K562 (cell line): ENCODE measurements around the gene GPR15LG. TPM values are rescaled to one million over a fixed set of nuclear protein-coding genes. Genes with fewer than 3 reads are reported as not detected.
A peak's percentile ranks its signal among the peaks of the same experiment; 100 is the strongest.
"Not testable (repeated sequence)": the region's sequence is repeated elsewhere in the genome, so short reads cannot be mapped to it uniquely, and the experiment has no call there.

Experiments
- ATAC-seq: fragments of 200-7000 bp; cut with Tn5 transposase; 3 replicates; pipeline ENCODE4 v1.9.1; 2020; ENCODE audit warnings: moderate library complexity
- BruUV-seq: library from RNA; stranded (reverse); fragments of 400-500 nt; replicated peaks from 2 replicates; lab custom pipeline; 2021; lab: Mats Ljungman, UMichigan
- CTCF ChIA-PET: fragments of 300-600 bp; formaldehyde crosslinking; extraction: SDS; loops from one replicate; lab custom pipeline; 2021; ENCODE audit warnings: low intra/inter-chr PET ratio; lab: Yijun Ruan, JAX
- POLR2A ChIA-PET: fragments of 300-600, 350-650 bp; sonication (Branson Sonifier 250); formaldehyde crosslinking; extraction: SDS; loops from one replicate; lab custom pipeline; 2021; ENCODE audit warnings: antibody characterized with exemption, inconsistent platforms; lab: Yijun Ruan, JAX
- DNase-seq, 4 experiments: peaks; one replicate each; pipeline versions ENCODE4 v3.0.0 to v3.0.0-alpha.2; 2011 to 2018; ENCODE audit warnings: low spot score in 3 of 4, mixed read lengths in 3 of 4; ENCODE audit errors: extremely low read depth in 1 of 4
- FAIRE-seq: peaks from 2 replicates; lab custom pipeline; 2011; peaks lifted over from hg19 to GRCh38; lab: Jason Lieb, UNC
- H2AFZ ChIP-seq: 2 replicates; pipeline ENCODE4 v1.6.0; 2011; ENCODE audit warnings: low read depth, low read length, control low read depth, inconsistent platforms
- H3K27ac ChIP-seq: fragments of 200-600 bp; 3 replicates; pipeline ENCODE4 v1.8.0; 2011; ENCODE audit warnings: low read depth, mild to moderate bottlenecking, control low read depth, inconsistent platforms, low read length, moderate library complexity, mixed read lengths; ENCODE audit errors: extremely low read depth
- H3K27me3 ChIP-seq, 2 experiments: fragments of 300-600 bp in 1 of 2; 2 replicates in 1 of 2; 3 replicates in 1 of 2; pipeline versions ENCODE4 v1.6.0 to v1.8.0; 2011; ENCODE audit warnings: inconsistent platforms in 2 of 2, low read length in 2 of 2, mild to moderate bottlenecking in 1 of 2, mixed read lengths in 1 of 2, moderate library complexity in 1 of 2; ENCODE audit not compliant: control insufficient read depth in 2 of 2, insufficient read depth in 2 of 2
- H3K36me3 ChIP-seq: fragments of 300-600 bp; 3 replicates; pipeline ENCODE4 v1.8.0; 2011; ENCODE audit warnings: mild to moderate bottlenecking, low read length, inconsistent platforms; ENCODE audit not compliant: control insufficient read depth, insufficient read depth
- H3K4me1 ChIP-seq, 2 experiments: fragments of 200-600 bp in 1 of 2; replicated peaks in 1 of 2; 2 replicates in 1 of 2; 3 replicates in 1 of 2; pipeline versions ENCODE4 v1.5.1 to v1.8.0; 2011; ENCODE audit warnings: inconsistent platforms in 2 of 2, low read length in 2 of 2, mild to moderate bottlenecking in 1 of 2, mixed read lengths in 1 of 2, moderate library complexity in 1 of 2; ENCODE audit not compliant: control insufficient read depth in 2 of 2, insufficient read depth in 2 of 2
- H3K4me2 ChIP-seq: 2 replicates; pipeline ENCODE4 v1.6.1; 2011; ENCODE audit warnings: low read length, control low read depth, inconsistent platforms, mixed read lengths; ENCODE audit not compliant: insufficient read depth
- H3K4me3 ChIP-seq: fragments of 200-600 bp; sonication (generic), shearing (Covaris generic); 2 replicates; pipeline ENCODE4 v1.5.1; 2016; ENCODE audit warnings: control low read depth, inconsistent platforms
- H3K79me2 ChIP-seq: fragments of 200-600 bp; 3 replicates; pipeline ENCODE4 v1.8.0; 2011; ENCODE audit warnings: low read length, inconsistent platforms; ENCODE audit not compliant: control insufficient read depth, insufficient read depth
- H3K9ac ChIP-seq, 2 experiments: 2 replicates each; pipeline versions ENCODE4 v1.6.0 to v1.6.1; 2011; ENCODE audit warnings: low read depth in 2 of 2, low read length in 2 of 2, control low read depth in 1 of 2, inconsistent platforms in 1 of 2, mild to moderate bottlenecking in 1 of 2, mixed read lengths in 1 of 2; ENCODE audit not compliant: insufficient read depth in 1 of 2
- H3K9me1 ChIP-seq: one replicate; pipeline ENCODE4 v1.6.0; 2011; ENCODE audit warnings: inconsistent platforms, mild to moderate bottlenecking, low read length, moderate library complexity; ENCODE audit not compliant: control insufficient read depth, insufficient read depth
- H3K9me3 ChIP-seq: replicated peaks from 2 replicates; pipeline ENCODE4 v1.5.1; 2011; ENCODE audit warnings: low read depth, low read length, inconsistent platforms; ENCODE audit not compliant: control insufficient read depth, insufficient read depth
- H4K20me1 ChIP-seq: replicated peaks from 2 replicates; pipeline ENCODE4 v1.6.1; 2011; ENCODE audit warnings: low read length, inconsistent platforms, mixed read lengths; ENCODE audit not compliant: control insufficient read depth, insufficient read depth
- CTCF ChIP-seq, 3 experiments: IDR thresholded peaks in 2 of 3; conservative IDR thresholded peaks in 1 of 3; 2 replicates each; pipeline ENCODE4 v1.5.1; 2011 to 2012; ENCODE audit warnings: low read length in 3 of 3, mild to moderate bottlenecking in 3 of 3, control low read depth in 2 of 3, improper control_type of control experiment in 1 of 3, inconsistent platforms in 1 of 3, low read depth in 1 of 3, mixed read lengths in 1 of 3, moderate library complexity in 1 of 3; ENCODE audit not compliant: insufficient read depth in 2 of 3
- RAD21 ChIP-seq, 2 experiments: fragments of 250-450 bp in 1 of 2; fragments of 450-650 bp in 1 of 2; sonication (Bioruptor Pico) in 1 of 2; formaldehyde crosslinking in 1 of 2; IDR thresholded peaks in 1 of 2; conservative IDR thresholded peaks in 1 of 2; 2 replicates each; pipeline versions ENCODE4 v1.4.0 to v1.8.0; 2020 to 2022; ENCODE audit warnings: mild to moderate bottlenecking in 2 of 2, moderate library complexity in 1 of 2
- REST ChIP-seq, 2 experiments: fragments of 450-650 bp; formaldehyde crosslinking in 1 of 2; IDR thresholded peaks; 2 replicates each; pipeline versions ENCODE4 v1.4.0 to v1.6.1; 2014 to 2020; ENCODE audit warnings: mild to moderate bottlenecking in 2 of 2, borderline replicate concordance in 1 of 2, low read depth in 1 of 2
- SMC3 ChIP-seq: conservative IDR thresholded peaks from 2 replicates; pipeline ENCODE4 v1.6.1; 2011; ENCODE audit warnings: low read depth, low read length, improper control_type of control experiment; ENCODE audit not compliant: insufficient read depth
- WGBS: fragments of 100-300 bp; shearing (Covaris generic); methylation state at CpG from one replicate; pipeline ENCODE4 v1.1.6; 2016; ENCODE audit warnings: low coverage, mixed read lengths; ENCODE audit not compliant: insufficient coverage; ENCODE audit errors: missing lambda C conversion rate; 5-methylcytosine and 5-hydroxymethylcytosine counted together
- in situ Hi-C: fragments of 300-500 bp; cut with MboI; formaldehyde crosslinking; loops from 4 replicates; pipeline ENCODE4 v1.15.0; 2018; ENCODE audit warnings: inconsistent platforms, mixed read lengths
- intact Hi-C: fragments of 100-400 bp; cut with micrococcal nuclease; formaldehyde crosslinking; loops from 2 replicates; pipeline ENCODE4 v1.14.2; 2022
- polyA plus RNA-seq, 8 experiments: library from polyadenylated mRNA; depleted of rRNA in 4 of 8; stranded (reverse) in 5 of 8; unstranded in 3 of 8; fragments of >200 nt; fragmentation: Nextera tagmentation in 2 of 8; fragmentation: Illumina TruSeq in 1 of 8; extraction: Ambion mirVana in 2 of 8; extraction: Trizol in 1 of 8; gene quantifications; 2 replicates each; pipeline versions ENCODE4 v1.2.1 to v1.2.3, GENCODE V29; 2011 to 2014; ENCODE audit warnings: inconsistent platforms in 1 of 8, missing spikeins in 1 of 8
- total RNA-seq, 7 experiments: library from RNA; depleted of rRNA in 6 of 7; stranded (reverse); fragments of >200 nt in 6 of 7; fragmentation: Illumina TruSeq in 2 of 7; extraction: Trizol in 2 of 7; gene quantifications; 2 replicates each; pipeline versions ENCODE4 v1.2.1 to v1.2.3, GENCODE V29; 2011 to 2021; ENCODE audit warnings: low replicate concordance in 1 of 7
- TF ChIP-seq, protein P1 (sequence below): IDR thresholded peaks from 2 replicates; pipeline ENCODE4 v1.6.1; 2011; ENCODE audit warnings: borderline replicate concordance, low read depth, mild to moderate bottlenecking, moderate library complexity, low read length; ENCODE audit not compliant: insufficient read depth, poor library complexity, severe bottlenecking

GPR15LG gene
- total and polyA plus RNA-seq, 9 of the 15 experiments (the other 6 are each of a cell fraction or from before 2014, with no cell fraction given): 0.51 TPM; not detected in 8

GRCh38 chr10:84125910-84126784 is 47.5 kb upstream of the GPR15LG start:
- 0% methylated on average over 10 of the region's 10 CpGs for WGBS
- DNase-seq: peak; percentile 58 to 71 (median 64)

More at GRCh38 chr10:84125910-84126784, 47.5 kb upstream of the GPR15LG start:
- TF ChIP-seq RAD21 (CRISPR knock-in tag; conservative IDR thresholded peaks at IDR 0.05 in 1 of 2, IDR thresholded peaks at IDR 0.05 in 1 of 2): peak; percentile 39 to 69
- TF ChIP-seq CTCF (IDR thresholded peaks at IDR 0.05 in 2 of 3, conservative IDR thresholded peaks at IDR 0.05 in 1 of 3; ENCODE audit: insufficient read depth in 2 of 3, low read depth in 1 of 3, low read length in 3 of 3): peak; percentile 62 to 84 (median 74)
- TF ChIP-seq SMC3: peak; percentile 70
- peak; percentile 38; the same call in 1 of the 2 replicates for TF ChIP-seq REST (IDR thresholded peaks at IDR 0.05; ENCODE audit: borderline replicate concordance)
- H3K4me2 ChIP-seq; H3K9me3 ChIP-seq; in situ Hi-C loops; H3K79me2 ChIP-seq; H3K9ac ChIP-seq; H3K9me1 ChIP-seq; BruUV-seq; H4K20me1 ChIP-seq; H3K27me3 ChIP-seq; H3K4me1 ChIP-seq; H3K4me3 ChIP-seq; H3K36me3 ChIP-seq; H3K27ac ChIP-seq; H2AFZ ChIP-seq; TF ChIP-seq REST (CRISPR knock-in tag; IDR thresholded peaks at IDR 0.05; ENCODE audit: low read depth): not testable (repeated sequence)
- TF ChIP-seq, protein P1, sequence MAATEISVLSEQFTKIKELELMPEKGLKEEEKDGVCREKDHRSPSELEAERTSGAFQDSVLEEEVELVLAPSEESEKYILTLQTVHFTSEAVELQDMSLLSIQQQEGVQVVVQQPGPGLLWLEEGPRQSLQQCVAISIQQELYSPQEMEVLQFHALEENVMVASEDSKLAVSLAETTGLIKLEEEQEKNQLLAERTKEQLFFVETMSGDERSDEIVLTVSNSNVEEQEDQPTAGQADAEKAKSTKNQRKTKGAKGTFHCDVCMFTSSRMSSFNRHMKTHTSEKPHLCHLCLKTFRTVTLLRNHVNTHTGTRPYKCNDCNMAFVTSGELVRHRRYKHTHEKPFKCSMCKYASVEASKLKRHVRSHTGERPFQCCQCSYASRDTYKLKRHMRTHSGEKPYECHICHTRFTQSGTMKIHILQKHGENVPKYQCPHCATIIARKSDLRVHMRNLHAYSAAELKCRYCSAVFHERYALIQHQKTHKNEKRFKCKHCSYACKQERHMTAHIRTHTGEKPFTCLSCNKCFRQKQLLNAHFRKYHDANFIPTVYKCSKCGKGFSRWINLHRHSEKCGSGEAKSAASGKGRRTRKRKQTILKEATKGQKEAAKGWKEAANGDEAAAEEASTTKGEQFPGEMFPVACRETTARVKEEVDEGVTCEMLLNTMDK: peak; percentile 70
- FAIRE-seq (peak; percentile 68), ATAC-seq (peak; percentile 86)
- ChIA-PET POLR2A (interaction anchor here (0.6 to 2.0 kb wide), 6 partner anchors 11 to 42 kb away, joined by 3 to 6 read pairs (median 3); partner anchors contain the start of gene GHITM), CTCF (interaction anchor here (0.6 to 3.1 kb wide), 3 partner anchors 79 to 131 kb away, joined by 3 to 19 read pairs (median 5); no protein-coding TSS in a partner anchor)
- intact Hi-C loops: loop anchor here (1.0 to 5.0 kb wide), 3 partner anchors 79 to 411 kb away; no protein-coding TSS in a partner anchor
